Measurements from ENCODE around the gene HID1. TPM values are rescaled to one million over a fixed set of nuclear protein-coding genes. Genes with fewer than 3 reads are reported as not detected.

The HID1 gene
- total RNA-seq, 1 experiment from 2014 or later = 12.7 TPM

- Mint-ChIP-seq H3K36me3 (ENCODE audit: insufficient read depth in 1 of 3, low read depth in 3 of 3) (no peaks in the 10 kb centered on the region; a peak in 1 of 7 replicates), H3K9me3 (peaks cover 0 to 5% of the 10 kb centered on the region in 2 experiments; a peak in 1 of 5 replicates), H3K27me3 (ENCODE audit: low read depth) (peaks cover 78% of the 10 kb centered on the region), H3K4me1 (peaks cover 12 to 33% of the 10 kb centered on the region in 2 experiments), H3K27ac (no peak within 1 kb of the TSS), H3K4me3 (peak within 1 kb of the TSS; percentile 60 to 80)
- no peaks in the 10 kb centered on the region for H3K79me1 ChIP-seq (ENCODE audit: insufficient read depth, low read depth, low read length, poor library complexity, severe bottlenecking)
- DNase-seq = peak; percentile 60
- H3K4ac ChIP-seq (ENCODE audit: low read depth, low read length) = no peak within 1 kb of the TSS
- H3K56ac ChIP-seq (ENCODE audit: insufficient read length, low read depth, low read length) = no peak within 1 kb of the TSS
- no peak within 1 kb of the TSS for H2BK15ac ChIP-seq (ENCODE audit: low read depth, low read length)
- H4K8ac ChIP-seq (replicated peaks; ENCODE audit: insufficient read length, low read depth, low read length) = no peak within 1 kb of the TSS
- H3K14ac ChIP-seq (ENCODE audit: insufficient read depth, low read length) = peak within 1 kb of the TSS; percentile 60; the same call in 1 of the 2 replicates
- peaks cover 43% of the 10 kb centered on the region for H3K27me3 ChIP-seq (ENCODE audit: insufficient read depth, low read length)
- no peak within 1 kb of the TSS for H3T11ph ChIP-seq (ENCODE audit: low read length)
- no peak for TF ChIP-seq CTCF (conservative IDR thresholded peaks at IDR 0.05)
- no peak within 1 kb of the TSS for H4K5ac ChIP-seq (ENCODE audit: insufficient read length, low read depth, low read length)
- H3K4me1 ChIP-seq (ENCODE audit: insufficient read depth, low read length) = no peaks in the 10 kb centered on the region
- WGBS (ENCODE audit: extremely low coverage, insufficient read length, low lambda C conversion rate) = no CpG with 5 or more reads among the region's 57 CpGs
- no peaks in the 10 kb centered on the region for H3K9me3 ChIP-seq (ENCODE audit: control insufficient read depth, low read depth, low read length)
- no peak within 1 kb of the TSS for H2BK5ac ChIP-seq (ENCODE audit: insufficient read length, low read length)
- H3K79me2 ChIP-seq (ENCODE audit: insufficient read depth, low read length) = no peaks in the 10 kb centered on the region
- H2AFZ ChIP-seq (ENCODE audit: low read length) = no peak within 1 kb of the TSS
- H3K27ac ChIP-seq (ENCODE audit: insufficient read length, low read depth, low read length) = no peak within 1 kb of the TSS
- H3K9ac ChIP-seq (ENCODE audit: extremely low read depth, insufficient read length, low read length) = no peak within 1 kb of the TSS
- H2BK12ac ChIP-seq (ENCODE audit: insufficient read length, low read depth, low read length) = no peak within 1 kb of the TSS
- H2BK120ac ChIP-seq (ENCODE audit: low read depth, low read length, poor library complexity, severe bottlenecking) = no peak within 1 kb of the TSS
- H3K4me2 ChIP-seq (ENCODE audit: insufficient read depth, insufficient read length, low read length) = peak within 1 kb of the TSS; percentile 72
- H4K91ac ChIP-seq (ENCODE audit: insufficient read length, low read depth, low read length) = no peak within 1 kb of the TSS
- no peak within 1 kb of the TSS for H2AK5ac ChIP-seq (ENCODE audit: insufficient read length, low read length)
- no peaks in the 10 kb centered on the region for H4K20me1 ChIP-seq (ENCODE audit: control insufficient read depth, insufficient read depth, insufficient read length)
- H3K23me2 ChIP-seq (ENCODE audit: insufficient read length, low read depth, low read length, poor library complexity, severe bottlenecking) = peaks cover 5% of the 10 kb centered on the region
- H3K18ac ChIP-seq (ENCODE audit: insufficient read length, low read depth, low read length) = no peak within 1 kb of the TSS
- no peak within 1 kb of the TSS for H2BK20ac ChIP-seq (ENCODE audit: low read depth, low read length, poor library complexity, severe bottlenecking)
- H3K23ac ChIP-seq (ENCODE audit: insufficient read length, low read depth, low read length) = no peak within 1 kb of the TSS
Observed at GRCh38 chr17:74922694-74923537, 49.6 kb downstream of the HID1 start, which contains the start of gene USH1G. Gene USH1G (minus strand): TSS chr17:74923255. CDS start chr17:74923073, 182 bp downstream.

All from H9 (cell line).